Ramos (cell line): ENCODE data around the gene FBXL13.

Experiments
- in situ Hi-C: fragments of 300-500 bp; cut with MboI; formaldehyde crosslinking; loops from one replicate; pipeline ENCODE4 v1.14.3; 2022; ENCODE audit warnings: low sequenced_read_pairs; ENCODE audit not compliant: unreplicated experiment

Gene FBXL13

DNA sequence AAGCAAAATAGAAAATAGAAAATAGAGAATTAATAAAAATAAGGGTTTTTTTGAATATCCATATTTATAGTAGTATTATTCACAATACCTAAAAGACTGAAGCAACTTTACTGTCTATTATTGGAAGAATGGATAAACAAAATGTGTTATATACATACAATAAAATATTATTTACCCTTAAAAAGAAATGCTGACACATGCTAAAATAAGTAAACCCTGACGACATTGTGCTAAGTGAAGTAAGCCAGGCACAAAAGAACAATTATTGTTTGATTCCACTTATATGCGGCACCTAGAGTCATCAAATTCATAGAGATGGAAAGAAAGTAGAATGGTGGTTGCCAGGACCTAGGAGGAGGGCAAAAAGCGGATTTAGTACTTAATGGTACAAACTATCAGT, 122.8 kb downstream of the FBXL13 start:
- in situ Hi-C loops, result no loop called here

GRCh38 chr7:102944241-102944640, 130.4 kb downstream of the FBXL13 start:
- in situ Hi-C loops, result no loop called here

- in situ Hi-C loops, result no loop called here
Measured at GRCh38 chr7:102943423-102944169, 131.0 kb downstream of the FBXL13 start.

- in situ Hi-C loops, result no loop called here
Measured at GRCh38 chr7:102942868-102943267, 131.7 kb downstream of the FBXL13 start.

DNA sequence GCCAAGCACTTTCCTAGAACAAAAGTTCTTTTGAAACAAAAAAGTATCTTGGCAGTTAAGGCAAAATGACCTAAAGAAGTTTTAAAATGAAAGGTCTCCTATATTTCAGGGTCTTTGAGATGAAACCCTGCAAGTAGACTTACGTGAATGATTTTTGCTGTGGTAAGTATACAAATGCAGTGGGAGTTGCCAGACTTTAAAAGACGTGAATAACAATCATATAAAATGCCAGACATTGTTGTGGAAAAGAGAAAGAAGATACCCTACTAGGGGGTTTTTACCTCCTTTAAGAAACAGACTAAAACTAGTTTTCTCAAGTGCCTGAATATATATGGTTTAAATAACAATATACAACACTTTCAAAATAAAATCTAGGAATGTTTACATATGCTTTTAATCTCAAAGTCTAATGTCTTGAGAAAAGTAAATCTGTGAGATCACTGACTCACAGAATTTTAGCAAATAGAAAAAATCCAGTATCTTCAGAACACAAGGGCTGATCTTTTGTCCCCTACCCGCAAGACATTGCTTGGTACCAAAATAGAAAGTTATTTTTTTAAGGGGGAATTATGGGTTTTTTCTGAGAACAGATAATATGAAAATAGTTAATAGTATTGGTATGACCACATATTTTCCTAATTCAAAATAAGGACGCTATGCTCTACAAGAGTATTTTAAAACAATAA, 132.3 kb downstream of the FBXL13 start:
- in situ Hi-C loops, result no loop called here

DNA sequence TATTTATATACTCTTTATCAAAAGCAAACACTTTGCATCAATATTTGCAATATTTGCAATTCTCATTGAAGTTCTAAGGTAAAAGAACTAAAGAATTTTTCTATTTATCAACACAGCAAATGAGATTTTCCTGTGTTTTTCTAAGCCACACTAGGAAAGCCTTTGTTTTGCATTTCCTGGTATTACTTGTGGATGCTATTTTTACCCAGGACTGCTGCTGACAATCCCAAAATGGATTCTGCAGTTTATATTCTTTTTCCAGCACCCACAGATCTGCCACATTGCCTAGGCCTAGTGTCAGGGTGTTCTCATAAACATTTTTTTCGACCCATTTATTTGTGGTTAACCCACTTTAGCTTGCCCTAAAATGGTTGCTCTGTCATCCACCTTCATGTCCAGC, 135.9 kb downstream of the FBXL13 start:
- in situ Hi-C loops, result no loop called here

DNA sequence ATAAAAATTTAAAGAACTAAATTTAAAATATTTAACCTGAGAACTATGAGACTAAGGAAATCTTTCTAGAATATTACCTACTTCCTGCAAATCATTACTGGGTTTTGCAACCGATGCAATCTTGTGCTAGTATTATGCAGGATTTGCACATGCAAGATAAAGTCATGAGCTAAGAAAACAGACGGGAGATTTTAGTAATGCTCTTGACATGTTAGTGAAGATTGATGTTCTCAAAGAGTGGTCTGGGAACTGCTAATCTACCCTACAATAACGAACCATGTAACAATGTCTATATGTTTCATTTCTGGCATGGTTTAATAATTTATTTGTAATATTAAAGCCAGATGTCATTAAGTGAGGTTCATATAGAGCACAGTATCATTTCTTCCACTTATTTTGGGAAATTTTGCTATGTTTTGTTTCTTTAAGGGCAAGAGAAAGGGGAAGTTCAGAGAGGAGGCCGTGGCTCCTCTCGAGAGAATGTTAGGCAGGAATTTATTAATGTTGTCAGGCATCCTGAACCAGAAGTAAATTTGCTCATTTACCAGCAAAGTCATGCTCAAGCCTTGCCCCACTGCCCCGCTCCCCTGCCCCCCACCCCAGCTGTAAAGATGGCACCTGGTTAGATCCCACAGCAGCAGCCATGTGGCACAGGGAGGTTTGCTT, 139.0 kb downstream of the FBXL13 start:
- in situ Hi-C loops, result no loop called here

DNA sequence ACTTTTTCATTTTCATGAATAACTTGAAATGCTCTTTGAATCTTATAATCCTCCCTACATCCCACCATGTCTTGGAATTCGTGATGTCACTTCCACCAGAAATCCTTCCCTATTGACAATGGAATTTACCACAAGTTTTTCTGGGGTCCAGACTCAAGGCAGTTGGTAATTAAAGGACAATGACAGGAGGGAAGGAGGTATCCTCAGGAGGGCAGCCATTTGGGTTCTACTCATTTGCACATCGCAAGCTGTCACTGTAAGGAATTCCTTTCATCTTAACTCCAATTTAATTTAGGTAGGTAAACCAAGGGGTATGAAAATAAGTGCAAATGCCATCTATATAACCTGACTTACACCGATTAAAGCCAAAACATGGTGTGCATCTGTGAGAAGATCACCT, 139.9 kb downstream of the FBXL13 start:
- in situ Hi-C loops, result no loop called here

DNA sequence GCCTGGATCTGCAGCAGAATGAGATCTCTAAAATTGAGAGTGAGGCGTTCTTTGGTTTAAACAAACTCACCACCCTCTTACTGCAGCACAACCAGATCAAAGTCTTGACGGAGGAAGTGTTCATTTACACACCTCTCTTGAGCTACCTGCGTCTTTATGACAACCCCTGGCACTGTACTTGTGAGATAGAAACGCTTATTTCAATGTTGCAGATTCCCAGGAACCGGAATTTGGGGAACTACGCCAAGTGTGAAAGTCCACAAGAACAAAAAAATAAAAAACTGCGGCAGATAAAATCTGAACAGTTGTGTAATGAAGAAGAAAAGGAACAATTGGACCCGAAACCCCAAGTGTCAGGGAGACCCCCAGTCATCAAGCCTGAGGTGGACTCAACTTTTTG, 140.4 kb downstream of the FBXL13 start:
- in situ Hi-C loops, result no loop called here

- in situ Hi-C loops, result no loop called here
Measured at GRCh38 chr7:102933763-102934162, 140.8 kb downstream of the FBXL13 start.

DNA sequence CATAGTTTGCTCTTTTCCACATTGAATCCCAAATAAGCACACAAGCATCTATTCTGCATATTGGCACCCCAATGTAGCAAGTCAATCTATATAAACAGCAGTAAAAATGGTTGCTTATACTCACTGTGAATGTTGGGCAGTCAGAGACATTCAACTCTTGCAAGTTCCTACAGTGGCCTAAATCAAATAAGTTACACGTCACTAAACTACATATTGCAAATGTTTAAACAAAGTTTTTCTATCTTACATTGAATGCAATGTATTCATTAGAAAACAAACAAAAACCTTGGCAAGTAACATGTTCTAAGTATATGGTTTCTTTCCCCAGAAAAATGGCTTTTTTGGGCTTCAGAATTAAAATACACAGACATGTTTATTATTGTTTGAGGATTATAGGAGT, 142.8 kb downstream of the FBXL13 start:
- in situ Hi-C loops, result no loop called here

DNA sequence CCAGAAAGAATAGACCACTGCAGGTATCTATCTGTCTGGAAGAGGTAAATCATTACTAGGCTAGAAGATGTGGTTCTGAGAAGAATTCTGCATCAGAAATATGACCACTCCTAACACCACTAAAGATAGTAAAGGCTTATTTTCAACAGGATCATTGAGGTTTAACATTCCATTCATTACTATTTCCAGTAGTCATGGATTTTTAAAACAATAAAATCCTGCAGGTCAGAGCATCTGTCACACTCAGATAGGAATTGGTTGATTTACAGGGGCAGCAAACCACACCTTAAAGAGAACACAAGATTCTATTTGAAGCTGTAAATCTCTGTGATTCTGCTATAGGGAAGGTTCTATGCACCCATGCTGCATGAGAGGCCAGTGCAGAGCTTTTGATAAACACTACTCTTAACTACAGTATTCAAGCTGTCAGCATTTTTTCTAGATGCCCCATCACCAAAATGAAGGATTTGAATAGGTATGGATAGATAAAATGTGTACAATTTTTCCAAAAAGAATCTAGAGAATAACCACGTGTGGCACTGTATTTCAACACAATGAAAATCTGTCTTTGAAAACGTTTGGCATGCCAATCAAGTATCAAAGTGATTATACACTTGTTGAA, 147.2 kb downstream of the FBXL13 start:
- in situ Hi-C loops, result no loop called here

GRCh38 chr7:102926783-102927140, 147.8 kb downstream of the FBXL13 start:
- in situ Hi-C loops, result no loop called here

DNA sequence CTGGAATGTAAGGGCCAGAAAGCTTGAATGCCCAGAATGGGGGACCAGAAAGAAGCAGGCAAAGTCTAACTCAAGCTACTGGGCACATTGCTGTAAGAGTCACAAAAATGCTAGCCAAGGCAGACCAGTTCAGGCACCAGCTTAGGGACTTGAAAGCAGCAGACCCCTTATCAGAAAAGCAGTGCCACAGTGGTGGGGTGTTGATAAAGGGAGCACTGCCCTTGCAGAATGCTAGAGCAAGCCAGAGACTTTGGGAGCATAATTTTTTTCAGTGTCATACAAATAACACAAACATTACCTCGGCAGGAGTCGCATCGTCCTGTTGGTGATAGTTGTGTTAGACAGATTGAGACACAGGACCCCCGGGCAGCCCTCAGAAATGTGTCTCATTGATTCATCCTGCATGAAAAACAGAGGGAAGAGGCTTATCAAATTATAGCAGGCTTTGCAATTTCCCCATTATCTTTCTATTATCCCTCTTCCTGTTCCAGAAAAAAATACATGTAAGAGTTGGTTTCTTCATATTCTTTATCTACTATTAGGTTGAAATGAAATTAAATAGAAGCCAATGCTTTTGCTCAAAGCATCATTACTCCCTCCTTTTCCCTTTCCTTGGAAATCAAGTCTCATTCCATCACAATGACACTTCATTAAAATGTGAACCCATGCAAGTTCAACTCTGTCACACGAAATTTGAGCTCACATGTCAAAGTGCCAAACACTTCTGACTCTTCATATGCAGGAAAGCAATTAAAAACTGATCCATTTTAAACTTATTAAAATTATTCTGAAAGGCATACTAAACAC, 148.4 kb downstream of the FBXL13 start:
- in situ Hi-C loops, result no loop called here

- in situ Hi-C loops, result no loop called here
Measured at GRCh38 chr7:102918845-102919244, 155.8 kb downstream of the FBXL13 start.

DNA sequence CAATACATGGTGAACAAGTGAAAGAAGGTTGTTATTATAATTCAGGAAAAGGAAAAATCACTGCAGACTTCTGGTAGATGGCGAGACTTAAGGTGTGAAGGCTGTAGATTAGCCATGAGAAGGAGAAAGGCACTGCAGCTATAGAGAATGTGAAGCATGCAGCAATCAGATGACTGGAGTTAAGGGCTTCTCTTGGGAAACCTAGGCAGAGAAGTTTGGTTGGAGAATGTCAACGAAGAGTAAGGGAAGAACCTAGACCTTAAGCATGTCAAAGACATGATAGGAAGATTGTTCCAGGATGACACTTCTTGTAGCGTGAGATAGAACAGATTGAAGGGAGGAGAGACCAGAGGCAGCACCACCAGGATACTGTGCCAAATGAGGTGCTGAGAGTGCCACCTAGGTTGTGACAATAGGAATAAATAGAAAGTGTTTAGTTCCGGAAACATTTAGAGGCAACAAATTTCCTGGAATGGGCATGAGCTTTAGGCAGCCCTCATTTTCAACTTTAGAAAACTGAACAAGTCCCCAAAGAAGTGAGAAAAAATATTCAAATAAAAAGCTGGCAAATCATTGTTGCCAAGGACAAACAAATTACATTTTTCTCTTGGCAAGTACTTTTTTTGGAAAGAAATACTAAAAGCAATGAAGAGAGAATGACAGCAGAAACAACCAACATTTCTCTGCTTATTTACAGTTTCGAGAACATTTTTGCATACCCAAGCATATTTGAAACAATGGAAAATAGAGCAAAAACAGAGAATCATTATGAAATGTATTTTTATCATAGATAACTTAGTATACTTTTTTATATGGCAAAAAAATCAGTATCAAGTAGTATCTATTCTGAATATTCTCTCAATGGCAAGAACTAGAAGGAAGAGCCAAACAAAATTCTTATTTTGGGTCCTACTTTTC, 156.9 kb downstream of the FBXL13 start:
- in situ Hi-C loops, result no loop called here

GRCh38 chr7:102916881-102917280, 157.7 kb downstream of the FBXL13 start:
- in situ Hi-C loops, result no loop called here

DNA sequence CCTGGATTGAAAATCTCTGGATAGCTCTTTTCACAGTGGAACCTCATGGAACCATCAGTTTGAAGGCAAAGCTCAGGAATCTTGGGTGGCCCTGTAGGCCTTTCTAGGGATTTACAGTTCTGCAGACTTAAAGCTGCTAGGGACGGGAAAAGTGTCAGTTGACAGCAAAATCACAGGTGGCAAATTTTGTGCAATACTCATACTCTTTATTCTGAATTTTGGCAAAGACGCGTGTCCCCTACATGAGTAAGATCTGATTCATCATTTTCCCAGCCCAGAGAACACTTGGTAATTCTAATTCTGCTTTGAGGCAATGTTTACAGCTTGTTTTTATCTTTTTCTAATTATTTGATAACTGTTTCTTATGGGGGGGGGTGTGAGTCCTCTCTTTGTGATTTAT, 158.2 kb downstream of the FBXL13 start:
- in situ Hi-C loops, result no loop called here

GRCh38 chr7:102914585-102914984, 160.0 kb downstream of the FBXL13 start:
- in situ Hi-C loops, result no loop called here
